Chondrocyte (in vitro differentiated cells): ENCODE measurements around the gene CASTOR1. TPM values are rescaled to one million over a fixed set of nuclear protein-coding genes. Genes with fewer than 3 reads are reported as not detected.

Source experiments
- DNase-seq: peaks from one replicate; pipeline ENCODE4 v3.0.0; 2021; ENCODE audit warnings: mixed read lengths, low spot score
- H3K27ac Mint-ChIP-seq: one replicate; pipeline ENCODE4 v1.8.0; 2021; ENCODE audit warnings: mild to moderate bottlenecking, moderate library complexity, mixed read lengths; ENCODE audit not compliant: unreplicated experiment
- H3K27me3 Mint-ChIP-seq: 2 replicates; pipeline ENCODE4 v1.8.0; 2021; ENCODE audit warnings: low read depth, mixed read lengths
- H3K36me3 Mint-ChIP-seq: 2 replicates; pipeline ENCODE4 v1.8.0; 2021; ENCODE audit warnings: low read depth, mixed read lengths
- H3K4me1 Mint-ChIP-seq: 2 replicates; pipeline ENCODE4 v1.8.0; 2021; ENCODE audit warnings: low read depth, mild to moderate bottlenecking, mixed read lengths
- H3K4me3 Mint-ChIP-seq: one replicate; pipeline ENCODE4 v1.8.0; 2021; ENCODE audit warnings: mild to moderate bottlenecking, moderate library complexity, mixed read lengths; ENCODE audit not compliant: unreplicated experiment
- H3K9me3 Mint-ChIP-seq: 2 replicates; pipeline ENCODE4 v1.8.0; 2021; ENCODE audit warnings: low read depth, mixed read lengths
- CTCF ChIP-seq: fragments of 200-600 bp; sonication (generic); IDR thresholded peaks from 2 replicates; pipeline ENCODE4 v1.5.0; 2021; ENCODE audit warnings: antibody characterized with exemption, mild to moderate bottlenecking, moderate library complexity
- total RNA-seq: library from RNA; stranded (reverse); gene quantifications from 3 replicates; pipeline ENCODE4 v1.2.1, GENCODE V29; 2021

Gene CASTOR1
- total RNA-seq, 1 donor from 2014 or later, result 12.1 TPM

- DNase-seq, result no peak
- Mint-ChIP-seq H3K27ac (no peak overlapping the region), H3K4me3 (no peak overlapping the region), H3K9me3 (no peaks in the 10 kb centered on the region), H3K36me3 (peaks cover 23% of the 10 kb centered on the region), H3K27me3 (no peaks in the 10 kb centered on the region), H3K4me1 (peaks cover 9% of the 10 kb centered on the region)
- no peak for TF ChIP-seq CTCF
Observed at GRCh38 chr22:30296833-30297232, 7.5 kb upstream of the CASTOR1 start.

- H3K4me1 Mint-ChIP-seq, result peaks cover 8% of the 10 kb centered on the region
- no peaks in the 10 kb centered on the region for H3K27me3 Mint-ChIP-seq
- no peak overlapping the region for H3K27ac Mint-ChIP-seq
- peaks cover 23% of the 10 kb centered on the region for H3K36me3 Mint-ChIP-seq
- H3K9me3 Mint-ChIP-seq, result no peaks in the 10 kb centered on the region
- no peak for DNase-seq
- no peak for TF ChIP-seq CTCF
- H3K4me3 Mint-ChIP-seq, result no peak overlapping the region
Observed at GRCh38 chr22:30296324-30296723, 7.0 kb upstream of the CASTOR1 start.

GRCh38 chr22:30295576-30295975 is 6.3 kb upstream of the CASTOR1 start:
- Mint-ChIP-seq H3K4me1 (peaks cover 12% of the 10 kb centered on the region), H3K4me3 (no peak overlapping the region), H3K36me3 (peaks cover 20% of the 10 kb centered on the region), H3K9me3 (no peaks in the 10 kb centered on the region), H3K27ac (no peak overlapping the region), H3K27me3 (no peaks in the 10 kb centered on the region)
- DNase-seq, result no peak
- no peak for TF ChIP-seq CTCF

GRCh38 chr22:30294830-30295229 is 5.5 kb upstream of the CASTOR1 start:
- Mint-ChIP-seq H3K36me3 (peaks cover 20% of the 10 kb centered on the region), H3K4me1 (peaks cover 20% of the 10 kb centered on the region), H3K27me3 (no peaks in the 10 kb centered on the region), H3K4me3 (no peak overlapping the region), H3K27ac (no peak overlapping the region), H3K9me3 (no peaks in the 10 kb centered on the region)
- no peak for TF ChIP-seq CTCF
- no peak for DNase-seq

GRCh38 chr22:30294066-30294465 is 4.8 kb upstream of the CASTOR1 start:
- no peak overlapping the region for H3K4me3 Mint-ChIP-seq
- no peak for TF ChIP-seq CTCF
- H3K27ac Mint-ChIP-seq, result peak overlapping the region; percentile 61

More at GRCh38 chr22:30294066-30294465, 4.8 kb upstream of the CASTOR1 start:
- H3K9me3 Mint-ChIP-seq, result no peaks in the 10 kb centered on the region
- no peak for DNase-seq
- H3K27me3 Mint-ChIP-seq, result no peaks in the 10 kb centered on the region
- peaks cover 22% of the 10 kb centered on the region for H3K4me1 Mint-ChIP-seq
- peaks cover 19% of the 10 kb centered on the region for H3K36me3 Mint-ChIP-seq
